Measurements from ENCODE around the gene CNDP1. TPM values are rescaled to one million over a fixed set of nuclear protein-coding genes. Genes with fewer than 3 reads are reported as not detected.

CNDP1 gene
- total RNA-seq, 1 donor from 2014 or later, result not detected

- DNase-seq (ENCODE audit: low spot score), result no peak
- peaks cover 22% of the 10 kb centered on the region for H3K4me1 Mint-ChIP-seq (ENCODE audit: unreplicated experiment)
These were observed 64.2 kb downstream of the CNDP1 start for GRCh38 chr18:74598350-74599001.

DNA sequence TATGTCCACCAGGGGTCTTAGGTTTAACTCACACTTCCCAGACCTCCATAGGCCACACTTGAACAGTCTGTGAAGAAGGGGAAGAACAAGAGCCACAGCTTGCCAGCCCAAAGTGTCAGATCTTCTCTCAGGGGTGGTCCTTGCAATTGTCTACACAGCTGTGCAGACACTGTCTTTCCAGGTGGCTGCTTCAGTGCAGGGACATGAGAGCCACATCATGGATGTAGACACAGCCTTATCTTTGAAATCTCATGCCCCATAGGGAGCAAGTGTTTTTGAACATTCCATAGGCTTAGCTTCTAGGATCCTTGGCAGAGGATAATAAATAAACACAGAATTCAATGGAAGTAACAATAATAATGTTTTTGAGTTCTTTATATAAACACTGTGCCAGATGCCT is 70.1 kb downstream of the CNDP1 start:
- H3K36me3 Mint-ChIP-seq (ENCODE audit: low read depth, unreplicated experiment), result peaks cover 9% of the 10 kb centered on the region
- H3K27ac Mint-ChIP-seq (ENCODE audit: unreplicated experiment), result no peak overlapping the region
- peaks cover 4% of the 10 kb centered on the region for H3K4me1 Mint-ChIP-seq (ENCODE audit: unreplicated experiment)
- DNase-seq (ENCODE audit: low spot score), result no peak
- TF ChIP-seq CTCF (IDR thresholded peaks at IDR 0.05; ENCODE audit: unreplicated experiment), result no peak
- H3K27me3 Mint-ChIP-seq (ENCODE audit: unreplicated experiment), result peaks cover 3% of the 10 kb centered on the region
- no peak overlapping the region for H3K4me3 Mint-ChIP-seq (ENCODE audit: unreplicated experiment)
- H3K9me3 Mint-ChIP-seq (ENCODE audit: unreplicated experiment), result no peaks in the 10 kb centered on the region

More at GRCh38 chr18:74598350-74599001, 64.2 kb downstream of the CNDP1 start:
- peak overlapping the region; percentile 96 for H3K4me3 Mint-ChIP-seq (ENCODE audit: unreplicated experiment)
- TF ChIP-seq CTCF (IDR thresholded peaks at IDR 0.05; ENCODE audit: unreplicated experiment), result no peak
- H3K36me3 Mint-ChIP-seq (ENCODE audit: low read depth, unreplicated experiment), result peaks cover 9% of the 10 kb centered on the region
- no peaks in the 10 kb centered on the region for H3K9me3 Mint-ChIP-seq (ENCODE audit: unreplicated experiment)
- peaks cover 14% of the 10 kb centered on the region for H3K27me3 Mint-ChIP-seq (ENCODE audit: unreplicated experiment)
- H3K27ac Mint-ChIP-seq (ENCODE audit: unreplicated experiment), result peak overlapping the region; percentile 77

- H3K9me3 Mint-ChIP-seq (ENCODE audit: unreplicated experiment), result no peaks in the 10 kb centered on the region
- no peak for TF ChIP-seq CTCF (IDR thresholded peaks at IDR 0.05; ENCODE audit: unreplicated experiment)
- H3K4me1 Mint-ChIP-seq (ENCODE audit: unreplicated experiment), result peaks cover 4% of the 10 kb centered on the region
- no peak overlapping the region for H3K27ac Mint-ChIP-seq (ENCODE audit: unreplicated experiment)
- peaks cover 3% of the 10 kb centered on the region for H3K27me3 Mint-ChIP-seq (ENCODE audit: unreplicated experiment)
- peaks cover 9% of the 10 kb centered on the region for H3K36me3 Mint-ChIP-seq (ENCODE audit: low read depth, unreplicated experiment)
- no peak overlapping the region for H3K4me3 Mint-ChIP-seq (ENCODE audit: unreplicated experiment)
- DNase-seq (ENCODE audit: low spot score), result no peak
These were observed 70.5 kb downstream of the CNDP1 start for GRCh38 chr18:74604774-74605173.

DNA sequence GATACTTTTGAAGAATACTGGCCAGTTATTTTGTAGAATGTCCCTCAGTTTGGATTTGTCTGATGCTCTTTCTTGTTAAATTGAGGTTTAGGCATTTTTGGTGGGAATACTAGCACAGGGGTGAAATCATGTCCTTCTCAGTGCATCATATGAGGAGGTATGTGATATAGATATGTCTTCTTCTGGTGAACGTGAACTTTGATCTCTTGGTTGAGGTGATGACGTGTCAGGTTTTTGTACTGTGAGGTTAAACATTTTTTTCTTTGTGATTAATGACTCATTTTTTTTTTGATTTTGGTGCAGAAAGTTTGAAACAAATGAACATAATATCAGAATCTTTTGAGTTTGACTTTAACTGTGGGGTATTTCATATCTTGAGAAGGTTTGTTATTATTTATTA is 74.4 kb downstream of the CNDP1 start:
- no peaks in the 10 kb centered on the region for H3K36me3 Mint-ChIP-seq (ENCODE audit: low read depth, unreplicated experiment)
- DNase-seq (ENCODE audit: low spot score), result no peak
- H3K27me3 Mint-ChIP-seq (ENCODE audit: unreplicated experiment), result peaks cover 3% of the 10 kb centered on the region
- peaks cover 17% of the 10 kb centered on the region for H3K4me1 Mint-ChIP-seq (ENCODE audit: unreplicated experiment)
- TF ChIP-seq CTCF (IDR thresholded peaks at IDR 0.05; ENCODE audit: unreplicated experiment), result no peak
- no peaks in the 10 kb centered on the region for H3K9me3 Mint-ChIP-seq (ENCODE audit: unreplicated experiment)
- H3K27ac Mint-ChIP-seq (ENCODE audit: unreplicated experiment), result no peak overlapping the region
- no peak overlapping the region for H3K4me3 Mint-ChIP-seq (ENCODE audit: unreplicated experiment)

DNA sequence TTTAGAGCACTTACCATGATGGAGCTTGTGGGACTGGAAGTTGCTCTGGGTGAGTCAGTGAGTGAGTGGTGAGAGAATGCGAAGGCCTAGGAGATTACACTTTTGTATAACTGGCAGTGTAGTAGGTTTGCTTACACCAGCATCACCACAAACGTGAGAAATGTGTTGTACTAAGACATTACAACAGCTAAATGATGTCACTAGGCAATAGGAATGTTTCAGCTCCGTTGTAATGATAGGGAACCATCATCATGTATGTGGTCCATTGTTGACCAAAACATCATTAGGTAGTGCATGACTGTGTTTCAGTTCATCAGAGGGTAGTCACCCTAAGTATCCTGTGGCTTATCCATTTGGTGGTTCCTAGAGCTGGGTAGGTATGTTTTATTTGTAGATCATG is 75.2 kb downstream of the CNDP1 start:
- no peaks in the 10 kb centered on the region for H3K36me3 Mint-ChIP-seq (ENCODE audit: low read depth, unreplicated experiment)
- peaks cover 3% of the 10 kb centered on the region for H3K27me3 Mint-ChIP-seq (ENCODE audit: unreplicated experiment)
- DNase-seq (ENCODE audit: low spot score), result no peak
- no peak overlapping the region for H3K27ac Mint-ChIP-seq (ENCODE audit: unreplicated experiment)
- H3K4me3 Mint-ChIP-seq (ENCODE audit: unreplicated experiment), result no peak overlapping the region
- H3K9me3 Mint-ChIP-seq (ENCODE audit: unreplicated experiment), result no peaks in the 10 kb centered on the region
- TF ChIP-seq CTCF (IDR thresholded peaks at IDR 0.05; ENCODE audit: unreplicated experiment), result no peak
- peaks cover 17% of the 10 kb centered on the region for H3K4me1 Mint-ChIP-seq (ENCODE audit: unreplicated experiment)

Data from endothelial cell (in vitro differentiated cells).